ENCODE results near the gene HOXB4.

GRCh38 chr17:48597778-48598631 lies 19.9 kb upstream of the HOXB4 start:
- no peak for TF ChIP-seq POLR2A (IDR thresholded peaks at IDR 0.05; ENCODE audit: low read depth, low read length)
- no peak for TF ChIP-seq TAF1 (IDR thresholded peaks at IDR 0.05; ENCODE audit: borderline replicate concordance, low read depth, low read length)
- TF ChIP-seq POLR2AphosphoS5 (IDR thresholded peaks at IDR 0.05; ENCODE audit: low read depth, low read length), result no peak
